Nephron progenitor cell (in vitro differentiated cells): ENCODE data around the gene DYRK1A.

ENCODE experiments used
- DNase-seq: peaks from one replicate; pipeline ENCODE4 v3.0.0; 2021
- H3K27ac Mint-ChIP-seq: 2 replicates; pipeline ENCODE4 v1.8.0; 2021; ENCODE audit warnings: mild to moderate bottlenecking, moderate library complexity, mixed read lengths
- H3K27me3 Mint-ChIP-seq: 2 replicates; pipeline ENCODE4 v1.8.0; 2021; ENCODE audit warnings: mild to moderate bottlenecking, low read depth, mixed read lengths; ENCODE audit not compliant: poor library complexity
- H3K36me3 Mint-ChIP-seq: 2 replicates; pipeline ENCODE4 v1.8.0; 2021; ENCODE audit warnings: low read depth, mixed read lengths
- H3K4me1 Mint-ChIP-seq: 2 replicates; pipeline ENCODE4 v1.8.0; 2021; ENCODE audit warnings: mixed read lengths
- H3K4me3 Mint-ChIP-seq: 2 replicates; pipeline ENCODE4 v1.8.0; 2021; ENCODE audit warnings: mild to moderate bottlenecking, moderate library complexity, mixed read lengths
- H3K9me3 Mint-ChIP-seq: 2 replicates; pipeline ENCODE4 v1.8.0; 2021; ENCODE audit warnings: mild to moderate bottlenecking, moderate library complexity, mixed read lengths
- TF ChIP-seq, protein P1 (sequence below): fragments of 200-600 bp; sonication (generic); IDR thresholded peaks from 2 replicates; pipeline ENCODE4 v1.5.0; 2021; ENCODE audit warnings: antibody characterized with exemption

DYRK1A gene

GRCh38 chr21:37511848-37512247 is 145.3 kb downstream of the DYRK1A start:
- H3K4me1 Mint-ChIP-seq, result no peaks in the 10 kb centered on the region
- DNase-seq, result no peak
- TF ChIP-seq, protein P1, sequence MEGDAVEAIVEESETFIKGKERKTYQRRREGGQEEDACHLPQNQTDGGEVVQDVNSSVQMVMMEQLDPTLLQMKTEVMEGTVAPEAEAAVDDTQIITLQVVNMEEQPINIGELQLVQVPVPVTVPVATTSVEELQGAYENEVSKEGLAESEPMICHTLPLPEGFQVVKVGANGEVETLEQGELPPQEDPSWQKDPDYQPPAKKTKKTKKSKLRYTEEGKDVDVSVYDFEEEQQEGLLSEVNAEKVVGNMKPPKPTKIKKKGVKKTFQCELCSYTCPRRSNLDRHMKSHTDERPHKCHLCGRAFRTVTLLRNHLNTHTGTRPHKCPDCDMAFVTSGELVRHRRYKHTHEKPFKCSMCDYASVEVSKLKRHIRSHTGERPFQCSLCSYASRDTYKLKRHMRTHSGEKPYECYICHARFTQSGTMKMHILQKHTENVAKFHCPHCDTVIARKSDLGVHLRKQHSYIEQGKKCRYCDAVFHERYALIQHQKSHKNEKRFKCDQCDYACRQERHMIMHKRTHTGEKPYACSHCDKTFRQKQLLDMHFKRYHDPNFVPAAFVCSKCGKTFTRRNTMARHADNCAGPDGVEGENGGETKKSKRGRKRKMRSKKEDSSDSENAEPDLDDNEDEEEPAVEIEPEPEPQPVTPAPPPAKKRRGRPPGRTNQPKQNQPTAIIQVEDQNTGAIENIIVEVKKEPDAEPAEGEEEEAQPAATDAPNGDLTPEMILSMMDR, result no peak
- H3K27ac Mint-ChIP-seq, result no peak overlapping the region
- no peak overlapping the region for H3K4me3 Mint-ChIP-seq
- H3K36me3 Mint-ChIP-seq, result peaks cover 31% of the 10 kb centered on the region
- H3K9me3 Mint-ChIP-seq, result no peaks in the 10 kb centered on the region
- no peaks in the 10 kb centered on the region for H3K27me3 Mint-ChIP-seq

DNA sequence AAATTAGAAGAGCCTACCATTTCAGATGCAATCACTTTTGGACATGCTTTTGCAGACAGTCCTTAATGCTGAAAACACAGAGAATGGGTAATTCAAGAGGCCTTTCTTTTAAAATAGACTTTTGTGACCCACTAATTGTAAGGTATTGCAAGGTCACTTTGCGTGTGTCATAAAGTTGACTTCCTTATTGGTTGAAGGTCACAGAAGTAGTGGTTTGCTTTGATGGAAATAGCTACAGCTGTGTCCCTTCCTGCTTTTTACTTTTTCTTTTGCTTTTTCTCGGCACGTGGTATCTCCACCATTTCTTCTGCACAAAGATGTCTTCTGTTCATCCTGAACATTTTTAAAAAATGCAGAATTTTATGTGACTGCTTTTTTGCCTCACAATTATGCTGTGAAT is 146.8 kb downstream of the DYRK1A start:
- H3K36me3 Mint-ChIP-seq, result peaks cover 46% of the 10 kb centered on the region
- no peak overlapping the region for H3K27ac Mint-ChIP-seq
- H3K4me1 Mint-ChIP-seq, result no peaks in the 10 kb centered on the region
- H3K4me3 Mint-ChIP-seq, result no peak overlapping the region
- no peak for DNase-seq
- TF ChIP-seq, protein P1, result no peak
- H3K9me3 Mint-ChIP-seq, result no peaks in the 10 kb centered on the region
- no peaks in the 10 kb centered on the region for H3K27me3 Mint-ChIP-seq

GRCh38 chr21:37514038-37514667 is 147.6 kb downstream of the DYRK1A start:
- Mint-ChIP-seq H3K27me3 (no peaks in the 10 kb centered on the region), H3K36me3 (peaks cover 46% of the 10 kb centered on the region), H3K4me3 (no peak overlapping the region), H3K9me3 (no peaks in the 10 kb centered on the region), H3K27ac (peak overlapping the region; percentile 77), H3K4me1 (no peaks in the 10 kb centered on the region)
- no peak for DNase-seq
- TF ChIP-seq, protein P1, result no peak

GRCh38 chr21:37516998-37517397 is 150.4 kb downstream of the DYRK1A start:
- TF ChIP-seq, protein P1, result no peak
- H3K36me3 Mint-ChIP-seq, result peaks cover 50% of the 10 kb centered on the region
- peaks cover 5% of the 10 kb centered on the region for H3K4me1 Mint-ChIP-seq
- H3K27me3 Mint-ChIP-seq, result no peaks in the 10 kb centered on the region
- no peak overlapping the region for H3K4me3 Mint-ChIP-seq
- H3K9me3 Mint-ChIP-seq, result no peaks in the 10 kb centered on the region
- DNase-seq, result no peak
- no peak overlapping the region for H3K27ac Mint-ChIP-seq

- Mint-ChIP-seq H3K36me3 (peaks cover 30% of the 10 kb centered on the region), H3K4me3 (no peak overlapping the region), H3K4me1 (peaks cover 5% of the 10 kb centered on the region), H3K9me3 (peaks cover 10% of the 10 kb centered on the region), H3K27ac (no peak overlapping the region), H3K27me3 (no peaks in the 10 kb centered on the region)
- TF ChIP-seq, protein P1, result no peak
- DNase-seq, result no peak
Observed at GRCh38 chr21:37520801-37521200, 154.2 kb downstream of the DYRK1A start.

- DNase-seq, result no peak
- Mint-ChIP-seq H3K4me3 (no peak overlapping the region), H3K9me3 (peaks cover 10% of the 10 kb centered on the region), H3K27me3 (no peaks in the 10 kb centered on the region), H3K4me1 (peaks cover 5% of the 10 kb centered on the region), H3K27ac (no peak overlapping the region), H3K36me3 (peaks cover 25% of the 10 kb centered on the region)
- TF ChIP-seq, protein P1, result no peak
Observed at GRCh38 chr21:37521658-37522057, 155.1 kb downstream of the DYRK1A start.
